Measurements from ENCODE around the gene GPR151. TPM values are rescaled to one million over a fixed set of nuclear protein-coding genes. Genes with fewer than 3 reads are reported as not detected.
A peak's percentile ranks its signal among the peaks of the same experiment; 100 is the strongest.

Gene GPR151
- total RNA-seq, 1 donor from 2014 or later = not detected

DNA sequence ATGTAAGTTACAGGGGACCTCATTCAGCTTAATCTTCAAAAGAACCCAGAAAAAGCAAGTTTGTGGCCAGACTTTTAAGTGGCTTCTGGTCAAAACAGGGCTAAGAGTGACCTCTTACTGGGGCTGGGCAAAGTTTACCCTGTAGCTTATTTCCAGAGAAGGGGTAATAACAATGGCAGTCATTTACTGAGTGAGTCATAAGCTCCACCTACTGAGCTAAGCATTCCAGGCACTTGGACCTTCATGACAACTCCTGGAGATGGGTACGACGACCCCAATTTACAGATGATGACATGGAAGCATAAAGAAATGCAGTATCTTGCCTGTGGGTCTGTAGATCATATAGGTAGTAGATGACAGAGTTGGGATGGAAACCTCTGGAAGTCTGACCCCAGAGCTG, 4.7 kb upstream of the GPR151 start:
- H3K27me3 Mint-ChIP-seq (ENCODE audit: unreplicated experiment) = no peaks in the 10 kb centered on the region
- H3K27ac Mint-ChIP-seq (ENCODE audit: unreplicated experiment) = no peak overlapping the region
- no peak overlapping the region for H3K4me3 Mint-ChIP-seq (ENCODE audit: unreplicated experiment)
- H3K36me3 Mint-ChIP-seq (ENCODE audit: unreplicated experiment) = no peaks in the 10 kb centered on the region
- peaks cover 12% of the 10 kb centered on the region for H3K4me1 Mint-ChIP-seq (ENCODE audit: low read depth, unreplicated experiment)
- TF ChIP-seq, protein P1, sequence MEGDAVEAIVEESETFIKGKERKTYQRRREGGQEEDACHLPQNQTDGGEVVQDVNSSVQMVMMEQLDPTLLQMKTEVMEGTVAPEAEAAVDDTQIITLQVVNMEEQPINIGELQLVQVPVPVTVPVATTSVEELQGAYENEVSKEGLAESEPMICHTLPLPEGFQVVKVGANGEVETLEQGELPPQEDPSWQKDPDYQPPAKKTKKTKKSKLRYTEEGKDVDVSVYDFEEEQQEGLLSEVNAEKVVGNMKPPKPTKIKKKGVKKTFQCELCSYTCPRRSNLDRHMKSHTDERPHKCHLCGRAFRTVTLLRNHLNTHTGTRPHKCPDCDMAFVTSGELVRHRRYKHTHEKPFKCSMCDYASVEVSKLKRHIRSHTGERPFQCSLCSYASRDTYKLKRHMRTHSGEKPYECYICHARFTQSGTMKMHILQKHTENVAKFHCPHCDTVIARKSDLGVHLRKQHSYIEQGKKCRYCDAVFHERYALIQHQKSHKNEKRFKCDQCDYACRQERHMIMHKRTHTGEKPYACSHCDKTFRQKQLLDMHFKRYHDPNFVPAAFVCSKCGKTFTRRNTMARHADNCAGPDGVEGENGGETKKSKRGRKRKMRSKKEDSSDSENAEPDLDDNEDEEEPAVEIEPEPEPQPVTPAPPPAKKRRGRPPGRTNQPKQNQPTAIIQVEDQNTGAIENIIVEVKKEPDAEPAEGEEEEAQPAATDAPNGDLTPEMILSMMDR (IDR thresholded peaks at IDR 0.05; ENCODE audit: partially characterized antibody, unreplicated experiment) = no peak
- no peak for DNase-seq
- peaks cover 2% of the 10 kb centered on the region for H3K9me3 Mint-ChIP-seq (ENCODE audit: unreplicated experiment)

DNA sequence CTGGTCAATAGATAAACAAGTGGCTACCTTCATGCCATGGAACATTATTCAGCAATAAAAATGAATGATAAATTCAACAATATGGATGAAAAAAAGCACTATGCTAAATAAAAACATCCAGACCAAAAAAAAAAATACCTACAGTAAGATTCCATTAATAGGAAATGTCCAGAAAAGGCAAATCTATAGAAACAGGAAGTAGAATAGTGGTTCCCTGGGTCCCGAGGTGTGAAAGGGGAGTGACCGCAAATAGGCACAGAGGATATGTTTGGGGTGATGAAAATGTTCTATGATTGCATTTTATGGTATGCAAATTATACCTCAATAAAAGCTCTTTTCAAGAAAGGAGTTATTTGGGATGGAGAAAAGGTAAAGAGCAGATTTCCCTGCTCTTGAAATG, 3.6 kb upstream of the GPR151 start:
- no peaks in the 10 kb centered on the region for H3K27me3 Mint-ChIP-seq (ENCODE audit: unreplicated experiment)
- no peaks in the 10 kb centered on the region for H3K36me3 Mint-ChIP-seq (ENCODE audit: unreplicated experiment)
- DNase-seq = no peak
- H3K4me3 Mint-ChIP-seq (ENCODE audit: unreplicated experiment) = no peak overlapping the region
- H3K9me3 Mint-ChIP-seq (ENCODE audit: unreplicated experiment) = peaks cover 10% of the 10 kb centered on the region
- H3K4me1 Mint-ChIP-seq (ENCODE audit: low read depth, unreplicated experiment) = peaks cover 22% of the 10 kb centered on the region
- TF ChIP-seq, protein P1 (IDR thresholded peaks at IDR 0.05; ENCODE audit: partially characterized antibody, unreplicated experiment) = no peak
- no peak overlapping the region for H3K27ac Mint-ChIP-seq (ENCODE audit: unreplicated experiment)

DNA sequence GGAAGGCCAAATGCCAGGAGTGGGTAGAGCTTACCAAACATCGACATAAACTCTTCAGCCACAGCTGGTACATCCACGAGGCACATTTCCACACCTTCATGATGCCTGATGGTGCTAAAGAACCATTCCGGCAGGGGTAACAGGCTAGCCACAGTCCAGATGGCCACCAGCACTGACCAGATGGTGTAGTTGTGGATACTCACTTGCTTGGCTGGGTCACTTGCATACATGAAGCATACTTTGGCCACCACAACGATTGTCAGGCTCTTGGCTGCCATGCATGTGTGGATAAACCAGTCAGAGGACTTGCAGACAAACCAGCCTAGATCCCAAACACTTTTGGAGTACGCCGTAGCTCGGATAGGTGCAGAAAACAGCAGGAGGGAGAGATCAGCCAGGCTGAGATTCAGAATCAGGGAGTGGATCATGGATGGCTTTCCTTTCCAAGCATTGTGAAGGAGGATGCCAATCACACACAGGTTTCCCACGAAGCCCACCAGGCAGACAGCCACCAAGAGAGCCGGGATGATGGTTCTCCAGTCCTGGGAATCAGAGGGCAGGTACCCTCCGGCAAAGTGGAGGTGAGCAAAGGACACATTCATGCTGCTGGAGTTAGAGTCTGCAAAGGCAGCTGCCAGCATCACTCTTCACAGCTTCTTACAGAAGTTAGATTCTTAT, 378 bp downstream of the GPR151 start:
- Mint-ChIP-seq H3K4me3 (ENCODE audit: unreplicated experiment) (peak overlapping the region; percentile 58), H3K9me3 (ENCODE audit: unreplicated experiment) (peaks cover 8% of the 10 kb centered on the region), H3K27ac (ENCODE audit: unreplicated experiment) (peak overlapping the region; percentile 78), H3K36me3 (ENCODE audit: unreplicated experiment) (no peaks in the 10 kb centered on the region), H3K4me1 (ENCODE audit: low read depth, unreplicated experiment) (peaks cover 22% of the 10 kb centered on the region), H3K27me3 (ENCODE audit: unreplicated experiment) (no peaks in the 10 kb centered on the region)
- TF ChIP-seq, protein P1 (IDR thresholded peaks at IDR 0.05; ENCODE audit: partially characterized antibody, unreplicated experiment) = no peak
- DNase-seq = peak; percentile 34

DNA sequence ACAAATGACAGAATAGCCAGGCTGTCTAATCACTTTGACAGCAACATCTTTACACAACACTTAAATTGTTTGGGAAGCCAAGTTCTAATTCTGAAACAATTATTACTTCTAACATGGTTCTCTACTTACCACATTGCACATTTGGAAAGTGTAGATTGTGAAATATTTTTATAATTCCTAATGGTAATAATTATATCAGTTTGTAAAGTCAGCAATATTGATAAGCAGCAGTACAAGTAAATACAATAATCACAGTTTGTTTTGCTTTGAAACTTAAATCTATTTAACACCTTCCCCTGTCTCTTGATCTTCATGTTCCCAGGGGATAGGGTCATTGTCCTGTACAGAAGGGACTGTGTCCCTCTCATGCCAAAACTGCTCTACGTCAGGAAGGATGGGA, 1.4 kb downstream of the GPR151 start:
- H3K4me3 Mint-ChIP-seq (ENCODE audit: unreplicated experiment) = no peak overlapping the region
- DNase-seq = no peak
- TF ChIP-seq, protein P1 (IDR thresholded peaks at IDR 0.05; ENCODE audit: partially characterized antibody, unreplicated experiment) = no peak
- H3K27me3 Mint-ChIP-seq (ENCODE audit: unreplicated experiment) = no peaks in the 10 kb centered on the region
- peak overlapping the region; percentile 49 for H3K27ac Mint-ChIP-seq (ENCODE audit: unreplicated experiment)
- peaks cover 22% of the 10 kb centered on the region for H3K4me1 Mint-ChIP-seq (ENCODE audit: low read depth, unreplicated experiment)
- peaks cover 8% of the 10 kb centered on the region for H3K9me3 Mint-ChIP-seq (ENCODE audit: unreplicated experiment)
- H3K36me3 Mint-ChIP-seq (ENCODE audit: unreplicated experiment) = no peaks in the 10 kb centered on the region

DNA sequence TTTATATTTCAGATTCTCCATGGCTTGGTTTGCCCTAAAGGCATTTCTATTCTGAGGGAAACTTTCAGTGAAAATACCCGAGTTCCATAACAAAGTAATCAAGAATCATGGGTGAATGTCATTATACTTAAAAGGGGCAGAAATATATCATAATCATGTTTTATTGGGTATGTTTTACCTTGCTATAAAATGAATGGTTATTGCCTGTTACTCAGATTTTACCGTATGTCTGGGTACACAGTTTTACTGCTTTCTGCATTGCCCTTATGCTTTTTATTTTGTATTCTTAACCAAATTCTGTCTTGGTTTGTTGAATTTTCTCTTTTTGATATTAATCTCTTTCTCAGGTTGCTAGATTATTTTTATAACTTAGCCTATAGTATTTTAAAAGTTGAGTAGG, 2.5 kb downstream of the GPR151 start:
- TF ChIP-seq, protein P1 (IDR thresholded peaks at IDR 0.05; ENCODE audit: partially characterized antibody, unreplicated experiment) = no peak
- no peak for DNase-seq
- no peak overlapping the region for H3K4me3 Mint-ChIP-seq (ENCODE audit: unreplicated experiment)
- no peaks in the 10 kb centered on the region for H3K36me3 Mint-ChIP-seq (ENCODE audit: unreplicated experiment)
- peaks cover 22% of the 10 kb centered on the region for H3K4me1 Mint-ChIP-seq (ENCODE audit: low read depth, unreplicated experiment)
- H3K9me3 Mint-ChIP-seq (ENCODE audit: unreplicated experiment) = peaks cover 8% of the 10 kb centered on the region
- H3K27ac Mint-ChIP-seq (ENCODE audit: unreplicated experiment) = no peak overlapping the region
- H3K27me3 Mint-ChIP-seq (ENCODE audit: unreplicated experiment) = no peaks in the 10 kb centered on the region

Data from glutamatergic neuron (in vitro differentiated cells).